ENCODE measurements around the gene GDPD5. TPM values are rescaled to one million over a fixed set of nuclear protein-coding genes. Genes with fewer than 3 reads are reported as not detected.
A peak's percentile ranks its signal among the peaks of the same experiment; 100 is the strongest.

Gene GDPD5
- total and polyA plus RNA-seq, 9 of the 15 experiments (the other 6 are each of a cell fraction or from before 2014, with no cell fraction given): 0.32 to 27.3 (median 8.0) TPM

GRCh38 chr11:75558939-75559843 lies 33.5 kb upstream of the GDPD5 start (continued):
- TF ChIP-seq PML (IDR thresholded peaks at IDR 0.05; ENCODE audit: low read length) (no peak; the same call in 1 of the 2 replicates), SRSF9 (IDR thresholded peaks at IDR 0.05; ENCODE audit: borderline replicate concordance, low read depth, low read length) (no peak), CHD2 (IDR thresholded peaks at IDR 0.05; ENCODE audit: low read depth, low read length) (peak; percentile 42; the same call in 1 of the 2 replicates), HEY1 (CRISPR knock-in tag; IDR thresholded peaks at IDR 0.05; ENCODE audit: borderline replicate concordance) (no peak), NFATC3 (IDR thresholded peaks at IDR 0.05) (no peak), KLF10 (CRISPR knock-in tag; IDR thresholded peaks at IDR 0.05) (no peak), ETV6 (IDR thresholded peaks at IDR 0.05; ENCODE audit: borderline replicate concordance in 1 of 2, low read depth in 2 of 2, low read length in 1 of 2) (no peak), ETV6 (CRISPR knock-in tag; IDR thresholded peaks at IDR 0.05; ENCODE audit: borderline replicate concordance) (no peak), SMARCC2 (IDR thresholded peaks at IDR 0.05; ENCODE audit: low read depth) (no peak; the same call in 1 of the 2 replicates), ZNF232 (CRISPR knock-in tag; IDR thresholded peaks at IDR 0.05) (peak; percentile 26; the same call in 1 of the 2 replicates), XRCC3 (IDR thresholded peaks at IDR 0.05) (no peak), ASH1L (IDR thresholded peaks at IDR 0.05; ENCODE audit: borderline replicate concordance, low read depth, partially characterized antibody) (no peak), PTBP1 (IDR thresholded peaks at IDR 0.05; ENCODE audit: low read depth, low read length) (peak; percentile 89; the same call in 1 of the 2 replicates), VEZF1 (CRISPR knock-in tag; IDR thresholded peaks at IDR 0.05) (peak; percentile 63), CSDE1 (IDR thresholded peaks at IDR 0.05) (no peak), ZNF311 (CRISPR knock-in tag; IDR thresholded peaks at IDR 0.05) (no peak), RUNX1 (IDR thresholded peaks at IDR 0.05; ENCODE audit: low read depth) (no peak), RBM22 (IDR thresholded peaks at IDR 0.05; ENCODE audit: low read depth, low read length, poor library complexity, severe bottlenecking) (no peak), SIN3A (IDR thresholded peaks at IDR 0.05; ENCODE audit: borderline replicate concordance in 2 of 2, control insufficient read depth in 1 of 2, low read depth in 2 of 2, low read length in 2 of 2) (no peak)
- TF ChIP-seq, protein P1, sequence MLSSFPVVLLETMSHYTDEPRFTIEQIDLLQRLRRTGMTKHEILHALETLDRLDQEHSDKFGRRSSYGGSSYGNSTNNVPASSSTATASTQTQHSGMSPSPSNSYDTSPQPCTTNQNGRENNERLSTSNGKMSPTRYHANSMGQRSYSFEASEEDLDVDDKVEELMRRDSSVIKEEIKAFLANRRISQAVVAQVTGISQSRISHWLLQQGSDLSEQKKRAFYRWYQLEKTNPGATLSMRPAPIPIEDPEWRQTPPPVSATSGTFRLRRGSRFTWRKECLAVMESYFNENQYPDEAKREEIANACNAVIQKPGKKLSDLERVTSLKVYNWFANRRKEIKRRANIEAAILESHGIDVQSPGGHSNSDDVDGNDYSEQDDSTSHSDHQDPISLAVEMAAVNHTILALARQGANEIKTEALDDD (IDR thresholded peaks at IDR 0.05): no peak
- TF ChIP-seq, protein P2, sequence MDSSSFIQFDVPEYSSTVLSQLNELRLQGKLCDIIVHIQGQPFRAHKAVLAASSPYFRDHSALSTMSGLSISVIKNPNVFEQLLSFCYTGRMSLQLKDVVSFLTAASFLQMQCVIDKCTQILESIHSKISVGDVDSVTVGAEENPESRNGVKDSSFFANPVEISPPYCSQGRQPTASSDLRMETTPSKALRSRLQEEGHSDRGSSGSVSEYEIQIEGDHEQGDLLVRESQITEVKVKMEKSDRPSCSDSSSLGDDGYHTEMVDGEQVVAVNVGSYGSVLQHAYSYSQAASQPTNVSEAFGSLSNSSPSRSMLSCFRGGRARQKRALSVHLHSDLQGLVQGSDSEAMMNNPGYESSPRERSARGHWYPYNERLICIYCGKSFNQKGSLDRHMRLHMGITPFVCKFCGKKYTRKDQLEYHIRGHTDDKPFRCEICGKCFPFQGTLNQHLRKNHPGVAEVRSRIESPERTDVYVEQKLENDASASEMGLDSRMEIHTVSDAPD (CRISPR knock-in tag; IDR thresholded peaks at IDR 0.05): no peak
- TF ChIP-seq, protein P3, sequence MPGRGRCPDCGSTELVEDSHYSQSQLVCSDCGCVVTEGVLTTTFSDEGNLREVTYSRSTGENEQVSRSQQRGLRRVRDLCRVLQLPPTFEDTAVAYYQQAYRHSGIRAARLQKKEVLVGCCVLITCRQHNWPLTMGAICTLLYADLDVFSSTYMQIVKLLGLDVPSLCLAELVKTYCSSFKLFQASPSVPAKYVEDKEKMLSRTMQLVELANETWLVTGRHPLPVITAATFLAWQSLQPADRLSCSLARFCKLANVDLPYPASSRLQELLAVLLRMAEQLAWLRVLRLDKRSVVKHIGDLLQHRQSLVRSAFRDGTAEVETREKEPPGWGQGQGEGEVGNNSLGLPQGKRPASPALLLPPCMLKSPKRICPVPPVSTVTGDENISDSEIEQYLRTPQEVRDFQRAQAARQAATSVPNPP (IDR thresholded peaks at IDR 0.05; ENCODE audit: borderline replicate concordance, insufficient read depth, insufficient read length): no peak
